HG02943 (cell line): ENCODE results near the gene CFAP65.

ENCODE experiments used
- ATAC-seq: cut with Tn5 transposase; IDR thresholded peaks from one replicate; pipeline ENCODE4 v1.9.1; 2021; ENCODE audit warnings: mild to moderate bottlenecking, low read depth, moderate library complexity; ENCODE audit not compliant: unreplicated experiment

Gene CFAP65

GRCh38 chr2:218993345-218994315, 47.7 kb downstream of the CFAP65 start, which contains the start of gene CRYBA2:
TSS of gene CRYBA2 (minus strand) at chr2:218993422. CDS start at chr2:218993176, 246 bp downstream.
- no peak for ATAC-seq

DNA sequence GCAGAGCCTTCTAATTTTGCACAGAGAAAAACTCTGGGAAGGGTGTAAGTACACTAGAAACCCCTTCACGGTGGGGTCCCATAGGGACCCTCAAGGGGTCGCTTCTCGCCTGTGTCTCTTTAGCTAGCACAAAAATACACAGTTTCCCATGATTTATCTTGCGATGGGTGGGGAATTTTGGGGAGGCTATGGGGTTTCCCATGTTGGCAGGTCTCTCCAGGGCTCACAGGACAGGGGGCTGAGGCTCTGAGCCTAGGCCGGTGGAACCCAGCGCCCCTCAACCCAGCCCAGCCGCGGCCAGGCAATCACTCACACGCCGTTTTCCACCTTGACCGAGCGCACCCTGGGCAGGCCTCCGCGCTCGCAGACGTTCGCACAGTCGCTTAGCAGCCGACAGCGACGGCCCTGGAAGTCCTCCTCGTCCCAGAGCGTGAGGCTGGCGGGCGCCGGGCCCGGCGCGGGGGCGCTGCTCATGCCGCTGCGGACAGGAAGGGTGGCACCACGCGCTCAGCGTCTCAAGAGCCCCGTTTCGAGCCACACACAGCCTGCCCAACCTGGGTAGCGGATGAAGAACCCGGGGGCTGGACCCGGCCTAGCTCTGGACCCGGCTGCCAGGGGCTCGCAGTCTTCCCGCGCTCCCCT, 48.5 kb downstream of the CFAP65 start:
- ATAC-seq, result no peak

DNA sequence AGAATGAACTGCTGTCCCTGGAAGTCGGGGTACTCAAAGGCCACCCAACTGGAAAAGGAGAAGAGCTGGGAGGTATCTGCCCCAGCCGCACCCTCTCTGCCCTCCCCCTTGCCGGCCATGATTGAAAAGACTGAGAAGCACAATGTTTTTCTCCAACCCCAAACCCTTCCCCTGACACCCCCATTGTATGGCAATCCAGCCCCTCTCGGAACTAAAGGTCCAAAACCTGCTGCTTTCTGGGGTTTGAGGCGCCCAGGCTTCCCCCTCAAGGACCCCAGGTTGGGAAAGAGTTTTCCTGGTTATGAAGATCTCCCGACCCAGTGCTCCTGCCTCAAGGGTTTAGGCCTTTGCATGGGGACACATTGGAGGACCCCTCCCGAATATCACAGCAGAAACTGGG, 49.1 kb downstream of the CFAP65 start:
- no peak for ATAC-seq

GRCh38 chr2:218991674-218992168, 49.6 kb downstream of the CFAP65 start:
- no peak for ATAC-seq

- no peak for ATAC-seq
These were observed 50.7 kb downstream of the CFAP65 start for GRCh38 chr2:218990612-218991011.

DNA sequence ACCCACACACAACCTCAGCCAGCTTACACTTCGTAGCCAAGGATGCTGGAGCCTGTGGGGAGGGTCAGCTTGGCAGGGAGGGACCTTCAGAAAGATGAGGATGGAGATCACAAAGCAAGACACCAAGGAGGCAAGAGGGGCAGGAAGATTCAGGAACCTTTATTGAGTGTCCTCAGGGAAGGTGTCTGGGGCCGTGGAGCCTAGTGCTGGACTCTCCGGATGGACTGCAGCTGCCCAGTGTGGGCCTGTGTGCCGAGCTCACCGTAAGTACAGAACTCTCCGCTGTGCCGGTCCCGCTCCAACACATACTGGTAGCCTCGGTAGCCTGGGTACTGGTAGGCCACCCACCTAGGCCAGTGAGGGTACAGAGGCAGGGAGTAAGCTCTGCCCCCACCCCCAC, 51.3 kb downstream of the CFAP65 start:
- ATAC-seq, result no peak

DNA sequence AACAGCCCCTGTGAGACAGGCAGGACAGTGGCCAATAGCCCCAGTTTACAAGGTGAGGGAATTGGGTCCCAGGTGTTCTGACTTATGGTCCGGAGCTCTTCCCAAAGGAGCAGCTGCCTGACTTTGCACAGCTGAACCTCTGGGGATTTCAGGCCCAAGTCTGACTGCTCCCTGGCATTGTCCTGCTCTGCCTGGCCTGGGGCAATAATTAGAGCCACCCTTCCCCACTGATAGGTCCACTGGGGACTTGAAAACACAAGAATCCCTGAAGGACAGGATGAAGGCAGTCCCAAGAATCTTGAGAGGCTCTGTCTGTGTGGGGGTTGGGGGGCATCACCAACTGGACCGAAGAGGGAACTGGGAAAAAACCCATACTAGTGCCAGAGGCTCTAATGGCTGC, 52.7 kb downstream of the CFAP65 start:
- no peak for ATAC-seq

GRCh38 chr2:218988164-218988563, 53.2 kb downstream of the CFAP65 start:
- no peak for ATAC-seq

DNA sequence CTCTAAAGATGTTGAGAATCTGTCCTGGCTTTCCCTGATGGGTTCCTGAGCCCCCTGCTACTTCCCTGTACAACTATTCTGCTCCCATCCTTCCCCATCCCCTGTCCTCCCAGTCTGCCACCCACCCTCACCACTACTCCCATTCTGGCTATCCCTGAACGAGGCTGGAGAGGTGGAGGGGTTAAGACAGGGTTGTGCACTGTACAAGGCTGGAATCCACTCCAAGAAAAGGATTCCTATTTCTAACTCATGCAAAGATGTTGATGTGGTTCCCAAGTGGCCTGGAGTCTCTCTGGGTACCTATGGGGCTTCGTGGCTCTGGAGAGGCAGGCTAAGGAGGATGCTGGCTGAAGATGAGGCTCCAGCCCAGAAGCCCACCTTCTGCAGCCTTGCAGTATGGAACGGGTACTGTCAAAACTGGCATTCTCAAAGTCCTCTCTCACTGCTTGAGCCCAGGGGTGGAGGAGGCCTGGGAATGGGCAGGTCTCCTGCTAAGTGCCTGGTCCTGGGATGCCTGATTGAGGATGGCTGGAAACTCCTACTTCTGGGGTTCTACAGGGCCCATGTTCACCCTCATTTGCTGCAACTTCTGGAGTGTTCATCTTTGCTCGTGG, 55.1 kb downstream of the CFAP65 start:
- ATAC-seq, result no peak

GRCh38 chr2:218985325-218986091, 55.8 kb downstream of the CFAP65 start:
- no peak for ATAC-seq

DNA sequence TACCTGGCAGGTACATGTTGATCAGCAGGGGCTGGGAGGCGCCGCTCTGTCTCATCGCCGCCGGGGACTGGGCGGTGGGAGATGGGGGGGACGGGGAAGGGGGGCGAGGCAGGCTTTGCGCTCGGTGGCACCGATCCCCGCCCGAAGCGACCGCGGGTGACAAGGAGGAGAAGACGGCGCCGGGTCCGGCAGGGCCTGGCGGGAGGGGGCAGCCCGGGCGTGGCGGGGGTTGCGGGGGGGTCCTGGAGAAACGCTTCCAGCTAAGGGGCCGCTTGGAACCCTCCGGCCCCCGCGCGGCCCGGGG, 56.3 kb downstream of the CFAP65 start, which contains the start of gene FEV:
Gene FEV (minus strand): TSS at position 164 of the 304 bp plus-strand sequence. CDS start 109 bp downstream, at position 55.
- no peak for ATAC-seq

DNA sequence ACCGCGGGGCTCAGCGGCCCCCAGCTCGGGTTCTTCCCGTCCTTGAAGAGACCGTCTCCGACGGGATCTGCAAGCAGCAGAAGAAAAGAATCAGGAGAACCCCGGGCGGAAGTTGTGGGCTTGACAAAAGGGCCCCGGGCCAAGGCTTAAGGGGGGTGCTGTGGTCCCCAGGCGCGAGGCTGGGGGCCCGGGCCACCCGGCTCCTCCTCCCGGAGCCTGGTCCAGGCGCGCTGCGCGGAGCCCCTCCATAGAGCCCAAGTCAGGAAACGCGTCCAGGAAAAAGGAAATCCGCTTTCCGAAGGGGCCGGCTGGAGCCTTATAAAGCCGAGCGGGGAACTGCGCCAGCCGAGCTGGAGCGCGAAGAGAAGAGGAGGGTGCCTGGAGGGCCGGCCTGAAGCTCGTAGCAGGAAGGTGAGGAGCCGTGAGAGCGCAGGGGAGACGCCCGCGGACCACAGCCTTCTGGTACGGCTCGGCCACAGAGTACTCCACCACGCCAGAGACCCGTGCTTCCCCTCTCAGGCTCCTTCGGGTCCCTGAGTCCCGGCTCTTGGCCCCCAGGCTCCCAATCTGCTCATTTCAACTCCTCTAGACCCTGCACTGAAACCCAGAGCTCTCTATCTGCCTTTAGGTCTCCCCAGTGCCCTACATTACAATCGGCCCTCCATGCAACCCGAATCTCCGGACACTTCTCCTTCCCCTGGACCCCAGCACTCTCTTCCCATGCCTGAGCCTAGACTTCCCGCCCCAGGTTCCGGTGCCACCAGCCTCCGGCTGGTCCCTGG, 56.9 kb downstream of the CFAP65 start:
- no peak for ATAC-seq

DNA sequence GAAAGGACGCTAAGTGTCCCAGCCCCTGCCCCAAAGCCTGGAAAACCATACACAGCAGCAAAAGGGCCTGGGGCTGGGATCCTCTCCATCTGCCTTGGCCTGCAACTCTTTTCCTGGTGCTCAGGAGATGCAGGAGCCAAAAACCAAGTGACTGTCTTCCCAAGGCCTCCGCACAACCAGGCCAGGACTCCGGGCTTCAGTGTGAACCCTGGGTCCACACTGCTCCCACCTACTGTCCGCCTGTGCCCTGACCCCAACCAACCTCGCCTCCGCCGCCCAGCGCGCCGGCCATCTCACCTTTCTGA, 57.4 kb downstream of the CFAP65 start:
- ATAC-seq, result no peak

DNA sequence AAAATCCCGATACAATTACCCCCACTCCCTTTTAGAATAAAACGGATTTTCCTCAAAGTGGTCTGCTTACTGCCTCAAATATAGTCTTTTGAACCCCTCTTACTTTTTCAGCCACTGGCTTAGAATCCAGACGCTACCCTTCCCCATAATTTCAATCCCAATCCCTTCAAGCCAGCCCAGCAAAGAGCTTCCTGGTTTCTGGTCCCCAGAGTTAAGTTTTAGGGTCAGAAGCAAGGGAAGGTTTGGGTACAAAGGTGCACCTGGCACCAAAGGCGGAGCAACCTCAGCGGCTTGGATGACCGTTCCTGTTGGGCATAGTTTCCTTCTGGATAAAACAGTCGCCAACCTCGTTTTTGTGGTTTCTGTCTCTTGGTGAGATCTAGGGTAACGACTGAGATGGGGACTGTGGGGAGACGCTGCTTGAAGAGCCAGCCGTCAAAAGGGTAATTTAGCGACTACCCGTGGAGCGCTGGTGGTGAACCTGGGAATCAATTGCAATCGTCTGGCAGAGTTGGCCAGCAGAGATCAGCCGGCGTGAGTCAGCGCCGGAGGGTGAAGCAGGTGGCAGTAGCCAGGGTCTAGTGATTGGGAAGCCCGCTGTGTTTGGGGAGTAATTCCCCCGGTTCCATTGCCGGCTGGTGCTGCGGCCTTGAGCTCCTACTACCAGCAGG, 57.9 kb downstream of the CFAP65 start:
- ATAC-seq, result no peak

- ATAC-seq, result no peak
These were observed 58.6 kb downstream of the CFAP65 start for GRCh38 chr2:218982586-218983262.

GRCh38 chr2:218981881-218982585, 59.3 kb downstream of the CFAP65 start:
- ATAC-seq, result no peak

DNA sequence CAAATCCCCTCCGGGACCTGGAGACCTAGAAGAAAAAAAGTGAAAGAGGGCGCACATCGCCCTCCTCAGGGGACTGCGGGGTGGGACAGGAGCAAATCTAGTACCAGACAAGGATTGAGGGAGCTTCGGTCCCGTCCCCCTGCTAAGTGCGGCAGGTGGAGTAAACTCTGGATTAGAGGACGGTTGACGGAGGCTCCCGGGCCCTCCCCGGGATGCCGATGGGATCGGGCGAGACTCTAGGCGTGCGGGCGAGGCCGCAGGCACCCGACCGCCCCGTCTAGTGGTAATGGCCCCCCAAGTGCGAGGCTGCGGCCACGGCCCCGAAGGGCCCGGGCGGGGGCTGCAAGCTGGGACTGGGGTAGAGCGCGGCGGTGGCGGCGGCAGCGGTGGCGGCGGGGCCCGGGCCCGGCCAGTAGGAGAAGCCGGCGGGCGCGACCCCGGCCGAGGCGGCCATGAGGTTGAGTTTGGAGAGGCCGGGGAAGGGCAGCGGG, 59.9 kb downstream of the CFAP65 start:
- no peak for ATAC-seq
